ENCODE measurements around the gene PSMB4.
"Not testable (repeated sequence)": the region's sequence is repeated elsewhere in the genome, so short reads cannot be mapped to it uniquely, and the experiment has no call there.

Gene PSMB4

DNA sequence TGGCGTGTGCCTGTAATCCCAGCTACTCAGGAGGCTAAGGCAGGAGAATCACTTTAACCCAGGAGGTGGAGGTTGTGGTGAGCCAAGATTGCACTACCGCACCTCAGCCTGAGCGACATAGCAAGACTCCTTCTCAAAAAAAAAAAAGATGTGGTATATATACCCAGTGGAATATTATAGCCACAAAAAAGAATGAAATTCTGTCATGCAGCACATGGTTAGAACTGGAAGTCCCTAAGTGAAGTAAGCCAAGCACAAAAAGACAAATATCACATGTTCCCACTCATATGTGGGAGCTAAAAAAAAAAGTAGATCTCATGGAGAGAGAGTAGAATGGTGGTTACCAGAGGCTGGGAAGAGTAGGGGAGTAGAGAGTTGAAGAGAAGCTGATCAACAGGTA lies 18.7 kb downstream of the PSMB4 start:
- TF ChIP-seq, protein P1, sequence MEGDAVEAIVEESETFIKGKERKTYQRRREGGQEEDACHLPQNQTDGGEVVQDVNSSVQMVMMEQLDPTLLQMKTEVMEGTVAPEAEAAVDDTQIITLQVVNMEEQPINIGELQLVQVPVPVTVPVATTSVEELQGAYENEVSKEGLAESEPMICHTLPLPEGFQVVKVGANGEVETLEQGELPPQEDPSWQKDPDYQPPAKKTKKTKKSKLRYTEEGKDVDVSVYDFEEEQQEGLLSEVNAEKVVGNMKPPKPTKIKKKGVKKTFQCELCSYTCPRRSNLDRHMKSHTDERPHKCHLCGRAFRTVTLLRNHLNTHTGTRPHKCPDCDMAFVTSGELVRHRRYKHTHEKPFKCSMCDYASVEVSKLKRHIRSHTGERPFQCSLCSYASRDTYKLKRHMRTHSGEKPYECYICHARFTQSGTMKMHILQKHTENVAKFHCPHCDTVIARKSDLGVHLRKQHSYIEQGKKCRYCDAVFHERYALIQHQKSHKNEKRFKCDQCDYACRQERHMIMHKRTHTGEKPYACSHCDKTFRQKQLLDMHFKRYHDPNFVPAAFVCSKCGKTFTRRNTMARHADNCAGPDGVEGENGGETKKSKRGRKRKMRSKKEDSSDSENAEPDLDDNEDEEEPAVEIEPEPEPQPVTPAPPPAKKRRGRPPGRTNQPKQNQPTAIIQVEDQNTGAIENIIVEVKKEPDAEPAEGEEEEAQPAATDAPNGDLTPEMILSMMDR (IDR thresholded peaks at IDR 0.05; ENCODE audit: extremely low read depth, insufficient read depth, missing control alignments) = no peak
- in situ Hi-C loops (cut with MboI; ENCODE audit: low pct_unique_long_range_greater_than_20kb, low sequenced_read_pairs, unreplicated experiment) = no loop called here
- DNase-seq (ENCODE audit: low spot score) = no peak

DNA sequence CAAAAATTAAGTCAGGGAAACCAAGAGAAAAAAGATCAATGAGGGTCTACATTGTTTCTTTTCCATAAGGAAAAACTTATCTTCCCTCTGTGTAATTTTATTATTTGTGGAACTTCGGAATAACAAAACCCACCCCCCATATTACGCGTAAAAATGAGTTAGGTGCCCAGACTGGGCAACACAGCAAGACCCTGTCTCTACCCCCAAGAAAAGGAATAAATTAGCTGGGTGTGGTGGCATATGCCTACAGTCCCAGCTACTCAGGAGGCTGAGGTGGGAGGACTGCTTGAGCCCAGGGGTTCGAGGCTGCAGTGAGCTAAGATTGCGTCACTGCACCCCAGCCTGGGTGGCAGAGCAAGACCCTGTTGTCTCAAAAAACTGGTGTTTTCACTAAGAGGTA lies 20.4 kb downstream of the PSMB4 start:
- TF ChIP-seq, protein P1 (IDR thresholded peaks at IDR 0.05; ENCODE audit: extremely low read depth, insufficient read depth, missing control alignments) = no peak
- in situ Hi-C loops (cut with MboI; ENCODE audit: low pct_unique_long_range_greater_than_20kb, low sequenced_read_pairs, unreplicated experiment) = no loop called here
- DNase-seq (ENCODE audit: low spot score) = no peak

DNA sequence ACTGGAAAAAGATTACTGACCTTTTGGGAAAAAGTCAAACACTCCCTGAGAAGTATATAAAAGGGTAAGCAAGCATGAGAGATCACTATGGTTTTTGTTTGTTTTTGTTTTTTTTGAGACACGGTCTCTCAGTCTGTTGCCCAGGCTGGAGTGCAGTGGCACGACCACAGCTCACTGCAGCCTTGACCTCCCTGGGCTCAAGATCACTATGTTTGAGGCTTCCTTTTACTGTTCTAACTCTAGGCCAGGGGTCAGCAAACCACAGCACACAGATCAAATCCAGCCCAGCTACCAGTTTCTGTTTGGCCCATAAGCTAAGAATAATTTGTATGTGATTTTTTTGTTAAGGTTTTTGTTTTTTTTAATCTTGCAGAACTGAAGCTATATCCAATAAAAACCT lies 25.7 kb downstream of the PSMB4 start:
- TF ChIP-seq, protein P1 (IDR thresholded peaks at IDR 0.05; ENCODE audit: extremely low read depth, insufficient read depth, missing control alignments) = no peak
- in situ Hi-C loops (cut with MboI; ENCODE audit: low pct_unique_long_range_greater_than_20kb, low sequenced_read_pairs, unreplicated experiment) = no loop called here
- no peak for DNase-seq (ENCODE audit: low spot score)

DNA sequence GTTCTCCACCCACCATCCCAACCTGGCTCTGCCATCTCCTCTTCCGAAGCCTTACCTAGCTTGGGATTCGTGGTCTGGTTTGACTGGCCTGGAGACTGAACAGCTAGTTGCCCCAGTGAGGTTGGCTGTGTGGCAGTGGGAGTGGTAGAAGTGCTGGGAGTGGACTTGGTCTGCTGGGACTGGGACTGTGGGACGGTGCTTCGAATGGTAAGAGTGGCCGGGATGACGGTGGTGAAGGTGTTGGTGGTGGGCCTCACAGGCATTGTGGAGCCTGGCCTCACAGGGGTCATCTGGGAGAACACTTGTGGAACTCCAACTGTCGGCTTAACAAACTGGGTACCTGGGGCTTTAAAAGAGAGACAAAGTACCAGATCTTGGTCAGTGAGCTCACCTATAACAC lies 28.7 kb downstream of the PSMB4 start:
- TF ChIP-seq, protein P1 (IDR thresholded peaks at IDR 0.05; ENCODE audit: extremely low read depth, insufficient read depth, missing control alignments) = no peak
- in situ Hi-C loops (cut with MboI; ENCODE audit: low pct_unique_long_range_greater_than_20kb, low sequenced_read_pairs, unreplicated experiment) = no loop called here
- DNase-seq (ENCODE audit: low spot score) = no peak

DNA sequence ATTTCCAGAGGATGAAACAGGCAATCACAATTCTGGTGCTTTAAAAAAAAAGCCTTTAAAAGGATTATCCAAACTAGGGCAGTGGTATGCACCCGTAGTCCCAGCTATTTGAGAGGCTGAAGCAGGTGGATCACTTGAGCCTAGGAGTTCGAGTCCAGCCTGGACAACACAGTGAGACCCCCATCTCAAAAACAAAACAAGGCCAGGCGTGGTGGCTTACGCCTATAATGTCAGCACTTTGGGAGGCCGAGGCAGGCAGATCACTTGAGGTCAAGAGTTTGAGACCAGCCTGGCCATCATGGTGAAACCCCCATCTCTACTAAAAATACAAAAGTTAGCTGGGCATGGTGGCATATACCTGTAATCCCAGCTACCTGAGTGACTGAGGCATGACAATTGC lies 34.5 kb downstream of the PSMB4 start:
- in situ Hi-C loops (cut with MboI; ENCODE audit: low pct_unique_long_range_greater_than_20kb, low sequenced_read_pairs, unreplicated experiment); DNase-seq (ENCODE audit: low spot score): not testable (repeated sequence)

DNA sequence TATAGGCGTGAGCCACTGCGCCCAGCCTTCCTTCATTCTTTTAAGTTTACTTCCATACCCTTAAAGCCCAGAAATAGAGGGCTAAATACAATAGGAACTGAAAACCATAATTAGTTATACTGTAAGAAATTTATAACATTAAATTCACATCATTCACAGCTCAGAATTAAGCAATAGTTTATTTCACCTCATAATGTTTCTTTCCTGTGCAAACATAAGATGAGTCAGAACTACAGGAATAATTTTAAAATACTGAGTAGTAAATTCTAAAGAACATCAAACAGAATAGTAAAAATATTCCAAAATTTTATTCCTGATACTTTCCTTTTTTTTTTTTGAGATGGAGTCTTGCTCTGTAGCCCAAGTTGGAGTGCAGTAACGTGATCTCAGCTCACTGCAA lies 35.8 kb downstream of the PSMB4 start:
- TF ChIP-seq, protein P1 (IDR thresholded peaks at IDR 0.05; ENCODE audit: extremely low read depth, insufficient read depth, missing control alignments) = no peak
- DNase-seq (ENCODE audit: low spot score) = no peak
- in situ Hi-C loops (cut with MboI; ENCODE audit: low pct_unique_long_range_greater_than_20kb, low sequenced_read_pairs, unreplicated experiment) = no loop called here

DNA sequence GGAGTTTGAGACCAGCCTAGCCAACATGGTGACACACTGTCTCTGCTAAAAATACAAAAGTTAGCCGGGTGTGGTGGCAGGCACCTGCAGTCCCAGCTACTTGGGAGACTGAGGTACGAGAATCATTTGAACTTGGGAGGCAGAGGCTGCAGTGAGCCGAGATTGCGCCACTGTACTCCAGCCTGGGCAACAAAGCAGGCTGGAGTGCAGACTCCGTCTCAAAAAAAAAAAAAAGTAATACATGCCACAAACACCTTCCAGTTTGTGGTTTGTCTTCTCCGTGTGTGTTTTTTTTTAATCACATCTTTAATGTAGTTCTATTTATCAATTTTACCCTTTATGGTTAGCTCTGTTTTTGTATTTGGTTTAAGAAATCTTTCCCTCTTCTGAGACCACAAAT lies 37.6 kb downstream of the PSMB4 start:
- no peak for DNase-seq (ENCODE audit: low spot score)
- in situ Hi-C loops (cut with MboI; ENCODE audit: low pct_unique_long_range_greater_than_20kb, low sequenced_read_pairs, unreplicated experiment) = no loop called here
- TF ChIP-seq, protein P1 (IDR thresholded peaks at IDR 0.05; ENCODE audit: extremely low read depth, insufficient read depth, missing control alignments) = no peak

DNA sequence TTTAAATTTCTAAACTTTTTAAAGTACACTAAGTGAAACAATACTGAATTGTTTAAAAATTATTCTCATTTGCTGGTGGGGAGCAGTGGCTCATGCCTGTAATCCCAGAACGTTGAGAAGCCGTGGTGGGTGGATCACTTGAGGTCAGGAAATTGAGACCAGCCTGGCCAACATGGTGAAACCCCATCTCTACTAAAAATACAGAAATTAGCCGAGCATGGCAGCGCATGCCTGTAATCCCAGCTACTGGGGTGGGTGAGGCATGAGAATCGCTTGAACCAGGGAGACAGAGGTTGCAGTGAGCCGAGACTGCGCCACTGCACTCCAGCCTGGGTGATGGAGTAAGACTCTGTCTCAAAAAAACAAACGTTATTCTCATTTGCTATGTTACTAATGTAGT lies 38.0 kb downstream of the PSMB4 start:
- in situ Hi-C loops (cut with MboI; ENCODE audit: low pct_unique_long_range_greater_than_20kb, low sequenced_read_pairs, unreplicated experiment) = not testable (repeated sequence)

More for the DNA sequence above, 38.0 kb downstream of the PSMB4 start:
- DNase-seq (ENCODE audit: low spot score) = not testable (repeated sequence)

All from GM13977 (cell line).